ENCODE measurements around the gene RXFP2.

The RXFP2 gene, protein sequence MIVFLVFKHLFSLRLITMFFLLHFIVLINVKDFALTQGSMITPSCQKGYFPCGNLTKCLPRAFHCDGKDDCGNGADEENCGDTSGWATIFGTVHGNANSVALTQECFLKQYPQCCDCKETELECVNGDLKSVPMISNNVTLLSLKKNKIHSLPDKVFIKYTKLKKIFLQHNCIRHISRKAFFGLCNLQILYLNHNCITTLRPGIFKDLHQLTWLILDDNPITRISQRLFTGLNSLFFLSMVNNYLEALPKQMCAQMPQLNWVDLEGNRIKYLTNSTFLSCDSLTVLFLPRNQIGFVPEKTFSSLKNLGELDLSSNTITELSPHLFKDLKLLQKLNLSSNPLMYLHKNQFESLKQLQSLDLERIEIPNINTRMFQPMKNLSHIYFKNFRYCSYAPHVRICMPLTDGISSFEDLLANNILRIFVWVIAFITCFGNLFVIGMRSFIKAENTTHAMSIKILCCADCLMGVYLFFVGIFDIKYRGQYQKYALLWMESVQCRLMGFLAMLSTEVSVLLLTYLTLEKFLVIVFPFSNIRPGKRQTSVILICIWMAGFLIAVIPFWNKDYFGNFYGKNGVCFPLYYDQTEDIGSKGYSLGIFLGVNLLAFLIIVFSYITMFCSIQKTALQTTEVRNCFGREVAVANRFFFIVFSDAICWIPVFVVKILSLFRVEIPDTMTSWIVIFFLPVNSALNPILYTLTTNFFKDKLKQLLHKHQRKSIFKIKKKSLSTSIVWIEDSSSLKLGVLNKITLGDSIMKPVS

GRCh38 chr13:31739226-31739625 lies at the start of gene RXFP2:
Gene RXFP2, plus strand, starts transcription at chr13:31739526. Its CDS starts 87 bp downstream, at chr13:31739613.
- DNase-seq (ENCODE audit: low read depth): no peak

DNA sequence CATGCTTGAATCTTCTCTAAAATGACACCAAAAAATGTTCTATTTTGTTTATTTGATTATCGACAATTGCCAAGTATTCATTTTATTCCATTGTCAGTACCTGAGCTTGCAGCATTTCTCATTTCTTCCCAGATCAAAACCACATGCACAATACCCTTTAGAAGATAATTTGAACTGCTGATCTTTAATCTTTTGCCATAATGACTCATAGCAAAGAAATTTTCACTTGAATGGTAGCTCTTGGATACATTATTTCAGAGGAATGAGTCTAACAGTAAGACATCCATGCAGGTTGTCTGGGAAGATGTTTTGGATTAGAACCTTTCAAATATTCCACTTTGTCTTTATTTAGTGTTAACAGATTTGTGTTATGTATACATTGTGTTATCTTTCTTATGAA lies 42.0 kb upstream of the RXFP2 start:
- DNase-seq (ENCODE audit: low read depth): no peak

DNA sequence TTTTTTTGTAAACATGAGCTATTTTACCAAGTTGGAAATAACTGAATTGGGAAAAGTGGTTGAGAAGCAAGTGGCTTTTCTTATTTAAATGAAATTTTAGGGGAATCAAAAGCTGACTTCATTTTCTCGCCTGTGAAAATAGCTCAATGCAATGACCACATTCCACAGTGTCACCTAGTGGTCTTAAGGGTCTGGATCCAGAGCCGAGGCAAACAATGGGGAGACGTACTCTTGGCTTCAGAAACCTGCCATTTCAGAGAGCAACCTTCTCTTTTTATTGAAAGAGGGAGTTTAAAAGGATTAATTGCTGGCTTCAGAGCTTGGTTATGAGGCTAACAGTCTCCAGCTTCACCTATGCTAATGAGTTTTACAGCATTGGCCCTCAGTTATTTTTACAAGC lies 39.7 kb upstream of the RXFP2 start:
- no peak for DNase-seq (ENCODE audit: low read depth)

DNA sequence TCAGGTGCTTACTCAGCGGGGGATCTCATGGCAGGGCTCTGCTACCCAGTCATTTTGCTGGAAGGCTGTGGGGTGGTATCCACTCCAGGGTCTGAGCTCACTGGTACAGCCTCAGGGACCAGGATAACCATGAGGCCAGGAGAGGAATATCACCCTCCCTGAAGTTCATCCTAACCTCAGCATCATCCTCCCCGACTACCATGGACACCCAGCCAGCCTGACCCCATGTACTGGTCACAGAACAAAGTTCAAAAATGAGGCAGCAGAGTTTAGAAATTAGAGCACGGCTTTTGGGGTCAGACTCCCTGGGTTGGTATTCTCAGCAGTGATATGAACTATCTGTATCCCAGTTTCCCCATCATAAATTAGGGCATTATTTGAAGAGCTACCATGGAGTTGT lies 35.5 kb upstream of the RXFP2 start:
- DNase-seq (ENCODE audit: low read depth): no peak

DNA sequence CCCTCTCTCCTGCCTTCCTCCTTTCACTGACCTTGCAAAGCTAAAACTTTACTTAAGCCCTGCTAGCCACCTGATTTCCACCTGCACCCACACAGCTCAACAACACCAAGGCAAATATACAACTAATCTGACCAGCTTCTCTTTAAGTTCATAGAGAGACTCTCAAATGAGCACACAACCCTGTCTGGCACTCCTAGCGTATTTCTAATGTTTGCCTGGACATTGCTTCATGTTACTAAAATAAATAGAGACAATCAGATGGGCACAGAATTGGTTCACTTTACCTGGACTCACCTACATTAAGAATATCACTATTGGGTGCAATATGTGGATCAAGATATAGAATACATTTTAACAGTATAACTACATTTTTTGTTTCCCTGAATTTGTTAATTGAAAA lies 33.2 kb upstream of the RXFP2 start:
- no peak for DNase-seq (ENCODE audit: low read depth)

DNA sequence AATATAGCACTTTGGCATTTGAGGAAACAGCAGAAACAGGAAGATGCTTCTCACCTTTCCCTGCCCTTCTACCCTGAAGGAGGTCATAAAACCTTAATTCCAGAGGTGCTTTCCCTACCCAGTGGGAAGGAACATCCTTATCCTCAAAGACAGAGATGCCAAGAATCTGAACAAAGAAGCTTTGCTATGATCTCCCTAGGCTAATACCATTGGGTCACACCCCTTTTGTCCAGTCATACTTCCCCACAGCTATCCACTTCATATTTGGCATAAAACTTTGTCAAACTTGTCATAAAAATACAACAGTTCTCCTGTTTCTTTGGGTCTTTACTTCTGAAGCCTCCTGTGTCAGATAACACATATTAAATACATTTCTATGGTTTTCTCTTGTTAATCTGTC lies 21.7 kb upstream of the RXFP2 start:
- no peak for DNase-seq (ENCODE audit: low read depth)

- no peak for DNase-seq (ENCODE audit: low read depth)
Measured at GRCh38 chr13:31719214-31719613, 20.1 kb upstream of the RXFP2 start.

GRCh38 chr13:31722673-31723072 lies 16.7 kb upstream of the RXFP2 start:
- DNase-seq (ENCODE audit: low read depth): no peak

- DNase-seq (ENCODE audit: low read depth): no peak
Measured at GRCh38 chr13:31725841-31726240, 13.5 kb upstream of the RXFP2 start.

DNA sequence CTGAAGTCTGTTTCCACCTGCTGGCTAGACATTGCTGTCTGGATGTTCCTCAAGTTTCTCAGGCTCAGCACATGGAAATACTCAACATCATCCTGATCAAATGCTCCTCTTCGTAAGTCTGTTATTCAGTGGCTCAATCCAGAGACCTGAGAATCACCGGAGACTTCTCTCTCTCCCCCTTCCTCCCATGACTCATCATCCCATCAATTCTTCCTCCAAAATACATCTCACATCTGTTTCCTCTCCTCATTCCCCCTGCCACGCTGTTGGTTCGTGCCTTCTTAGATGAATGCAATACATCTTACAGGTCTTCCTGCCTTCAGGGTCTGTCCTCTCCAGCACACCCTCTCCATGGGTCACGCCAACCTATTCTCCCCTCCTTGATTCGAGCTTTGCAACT lies 7.4 kb upstream of the RXFP2 start:
- DNase-seq (ENCODE audit: low read depth): no peak

DNA sequence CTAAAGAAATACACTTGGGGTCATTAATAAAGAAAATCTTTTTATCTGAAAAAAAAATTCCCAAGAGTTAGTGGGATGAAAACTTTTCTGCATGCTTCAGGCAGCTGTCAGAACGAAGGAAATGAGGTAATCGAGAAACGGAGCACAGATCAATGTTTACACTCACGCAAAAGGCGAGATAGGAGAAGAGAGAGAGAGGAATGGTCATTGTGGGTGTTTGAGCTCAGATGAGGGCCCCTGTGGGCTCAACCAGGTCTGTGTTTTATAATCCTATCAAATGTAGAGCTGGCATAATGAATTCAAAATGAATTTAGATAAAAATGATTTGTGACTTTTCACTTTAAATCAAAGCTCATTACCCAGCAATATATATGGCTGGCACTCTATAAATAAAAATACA lies 6.3 kb upstream of the RXFP2 start:
- no peak for DNase-seq (ENCODE audit: low read depth)

- DNase-seq (ENCODE audit: low read depth): no peak
Measured at GRCh38 chr13:31733647-31734046, 5.7 kb upstream of the RXFP2 start.

DNA sequence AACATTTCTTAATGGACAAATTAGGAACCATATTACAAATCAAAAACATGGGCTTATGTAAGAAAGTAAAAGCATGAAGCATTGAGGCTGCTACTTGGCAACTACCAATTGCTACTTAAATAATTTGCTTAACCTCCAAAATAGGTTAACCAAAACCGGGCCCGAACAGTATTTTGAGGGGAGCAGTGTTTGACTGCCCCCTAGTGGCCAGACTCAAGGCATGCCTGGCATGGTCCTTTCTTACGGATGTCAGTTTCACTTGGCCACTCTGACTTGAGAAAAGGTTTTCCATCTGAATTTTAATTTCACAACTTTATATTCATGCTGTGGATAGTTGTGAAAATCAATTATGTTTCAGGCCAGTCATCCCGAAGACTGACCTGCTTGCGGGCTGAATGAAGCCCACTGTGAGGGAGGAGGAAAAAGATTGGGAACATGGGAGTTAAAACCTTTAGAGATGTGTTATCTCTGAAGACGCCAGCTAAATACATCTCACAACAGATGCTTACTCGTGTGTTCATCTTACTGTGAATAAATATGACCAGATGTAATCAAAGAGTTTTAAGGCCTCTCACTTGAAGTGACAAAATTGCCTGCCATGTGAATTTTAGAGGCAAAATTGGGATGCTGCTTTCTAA lies 2.9 kb downstream of the RXFP2 start:
- peak; percentile 48 for DNase-seq (ENCODE audit: low read depth)

- no peak for DNase-seq (ENCODE audit: low read depth)
Measured at GRCh38 chr13:31747291-31747690, 8.0 kb downstream of the RXFP2 start.

DNA sequence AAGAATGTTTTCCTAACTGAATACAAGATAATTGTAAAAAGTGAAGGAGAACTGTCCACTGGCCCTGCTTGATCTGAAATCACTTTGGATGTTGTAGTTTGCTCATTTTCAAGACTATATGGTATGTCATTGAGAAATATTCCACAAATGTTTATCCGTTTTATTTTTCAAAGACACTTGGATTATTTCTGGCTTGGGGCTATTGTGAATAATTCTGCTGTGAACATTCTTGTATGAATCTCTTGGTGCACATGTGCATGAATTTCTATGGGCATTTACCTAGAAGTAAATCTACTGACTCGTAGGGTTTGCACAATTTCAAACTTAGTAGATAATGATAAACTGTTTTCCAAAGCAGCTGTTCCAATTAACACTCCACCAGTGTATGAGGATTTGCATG lies 8.6 kb downstream of the RXFP2 start:
- no peak for DNase-seq (ENCODE audit: low read depth)

DNA sequence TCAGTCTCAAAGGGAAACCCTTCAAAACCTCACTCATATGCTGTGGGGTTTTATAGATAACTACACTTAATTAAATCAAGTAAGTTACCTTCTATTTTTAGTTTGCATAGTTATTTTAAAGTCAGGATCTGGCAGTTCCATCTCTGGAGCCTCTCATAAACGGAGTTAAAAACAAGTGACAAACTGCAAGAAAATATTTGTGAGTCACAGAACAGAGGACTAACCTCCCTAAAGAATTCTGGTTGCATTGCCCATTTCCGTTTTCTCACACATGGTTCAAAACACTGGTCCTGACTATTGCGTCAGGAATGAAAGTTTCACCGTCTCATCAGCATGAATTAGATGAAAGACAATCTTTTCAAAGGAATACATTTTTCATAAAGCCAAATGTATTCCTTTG lies 10.6 kb downstream of the RXFP2 start:
- DNase-seq (ENCODE audit: low read depth): no peak

DNA sequence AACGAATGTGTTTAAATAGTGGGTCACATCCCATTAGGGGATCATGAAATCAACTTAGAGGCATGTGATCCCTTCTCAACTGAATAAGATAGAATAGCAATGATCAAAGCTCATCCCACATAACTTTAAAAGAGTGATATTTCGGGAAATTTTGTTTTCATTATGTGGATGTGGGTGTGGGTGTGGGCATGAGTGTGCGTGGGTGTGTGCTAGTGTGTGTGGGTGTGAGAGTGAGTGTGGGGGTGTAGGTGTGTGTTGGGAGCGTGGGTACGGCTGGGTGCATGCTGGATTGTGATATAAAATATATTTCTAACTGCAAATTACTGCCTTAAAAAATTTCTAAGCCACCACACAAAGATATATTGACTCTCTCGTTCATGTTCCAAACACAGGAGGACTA lies 15.9 kb downstream of the RXFP2 start:
- DNase-seq (ENCODE audit: low read depth): no peak

- DNase-seq (ENCODE audit: low read depth): no peak
Measured at GRCh38 chr13:31755803-31756212, 16.5 kb downstream of the RXFP2 start.

DNA sequence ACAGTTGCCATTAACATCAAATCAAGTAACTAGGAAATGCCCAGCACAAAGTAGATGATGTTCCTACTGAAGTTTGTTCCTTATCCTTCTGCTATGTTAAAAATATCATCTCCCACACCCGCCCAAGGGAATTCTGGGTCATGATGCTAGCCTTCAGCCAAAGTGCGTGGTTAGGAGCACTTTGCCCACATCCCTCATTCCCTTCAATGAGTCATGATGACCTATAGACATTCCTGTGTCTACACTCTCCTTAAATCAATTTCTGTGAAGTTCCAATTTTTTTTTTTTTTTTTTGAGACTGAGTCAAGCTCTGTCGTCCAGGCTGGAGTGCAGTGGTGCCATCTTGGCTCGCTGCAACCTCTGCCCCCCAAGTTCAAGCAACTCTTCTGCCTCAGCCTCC lies 17.0 kb downstream of the RXFP2 start:
- DNase-seq (ENCODE audit: low read depth): no peak

- no peak for DNase-seq (ENCODE audit: low read depth)
Measured at GRCh38 chr13:31761951-31762350, 22.6 kb downstream of the RXFP2 start.

DNA sequence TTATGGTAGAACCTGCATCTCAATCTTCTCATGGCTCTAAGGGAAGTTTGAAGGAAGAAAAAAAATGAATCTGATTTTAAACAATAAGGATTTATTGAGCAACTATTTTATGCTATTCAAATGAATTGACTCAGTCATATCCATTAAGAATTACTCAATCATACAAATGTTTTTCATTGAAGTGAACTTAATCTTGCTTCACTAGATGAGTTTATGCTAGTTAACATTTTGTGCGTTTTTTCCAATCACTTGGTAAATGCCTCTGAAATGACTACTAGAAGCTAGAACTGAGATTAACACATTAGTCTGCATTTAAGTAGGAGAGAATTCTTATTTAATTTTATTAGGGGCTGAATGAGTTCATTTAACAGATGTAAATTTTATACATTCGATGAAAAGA lies 25.2 kb downstream of the RXFP2 start:
- no peak for DNase-seq (ENCODE audit: low read depth)

DNA sequence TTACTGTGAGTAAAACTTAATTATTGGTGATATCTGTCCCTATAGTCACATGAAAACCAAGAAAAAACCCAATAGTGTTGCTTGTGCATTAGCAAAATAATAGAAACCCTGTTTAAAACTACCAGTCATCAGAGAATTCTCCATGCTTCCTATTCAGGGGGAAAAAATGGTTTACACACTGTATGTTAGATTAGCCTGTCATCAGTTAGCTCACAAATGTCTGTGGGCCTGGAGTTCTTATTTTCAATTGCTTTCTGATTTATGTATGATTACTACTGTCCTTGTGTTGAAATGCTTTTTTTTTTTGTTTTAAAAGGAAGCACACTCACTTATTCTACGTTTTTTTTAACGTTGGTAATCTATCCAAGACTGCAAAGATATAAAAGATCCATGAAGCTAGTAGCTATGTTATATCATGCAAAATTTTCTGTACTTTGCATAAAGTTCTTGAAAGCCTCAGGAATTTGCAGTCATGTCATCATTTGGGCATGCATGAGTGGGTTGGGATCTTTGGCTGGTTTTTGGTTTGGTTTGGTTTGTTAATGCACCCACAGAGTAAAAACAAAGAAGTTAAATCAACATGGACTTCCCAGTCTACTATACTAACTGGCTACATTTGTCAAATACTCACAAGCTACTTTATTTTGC lies 25.9 kb downstream of the RXFP2 start:
- no peak for DNase-seq (ENCODE audit: low read depth)
